T47D (cell line): ENCODE results near the gene GADL1.
A peak's percentile ranks its signal among the peaks of the same experiment; 100 is the strongest.

Experiments used
- DNase-seq, 2 experiments: peaks; one replicate each; pipeline versions ENCODE4 v3.0.0 to v3.0.0-alpha.2; 2011 to 2012; ENCODE audit warnings: low read depth in 1 of 2, low spot score in 1 of 2
- JUND ChIP-seq: IDR thresholded peaks from 2 replicates; pipeline ENCODE4 v1.6.1; 2012; ENCODE audit warnings: low read depth
- in situ Hi-C: cut with HindIII; loops from 2 replicates; pipeline ENCODE4 v1.10.0; 2016; ENCODE audit warnings: low sequenced_read_pairs, low pct_unique_long_range_greater_than_20kb

Gene GADL1

DNA sequence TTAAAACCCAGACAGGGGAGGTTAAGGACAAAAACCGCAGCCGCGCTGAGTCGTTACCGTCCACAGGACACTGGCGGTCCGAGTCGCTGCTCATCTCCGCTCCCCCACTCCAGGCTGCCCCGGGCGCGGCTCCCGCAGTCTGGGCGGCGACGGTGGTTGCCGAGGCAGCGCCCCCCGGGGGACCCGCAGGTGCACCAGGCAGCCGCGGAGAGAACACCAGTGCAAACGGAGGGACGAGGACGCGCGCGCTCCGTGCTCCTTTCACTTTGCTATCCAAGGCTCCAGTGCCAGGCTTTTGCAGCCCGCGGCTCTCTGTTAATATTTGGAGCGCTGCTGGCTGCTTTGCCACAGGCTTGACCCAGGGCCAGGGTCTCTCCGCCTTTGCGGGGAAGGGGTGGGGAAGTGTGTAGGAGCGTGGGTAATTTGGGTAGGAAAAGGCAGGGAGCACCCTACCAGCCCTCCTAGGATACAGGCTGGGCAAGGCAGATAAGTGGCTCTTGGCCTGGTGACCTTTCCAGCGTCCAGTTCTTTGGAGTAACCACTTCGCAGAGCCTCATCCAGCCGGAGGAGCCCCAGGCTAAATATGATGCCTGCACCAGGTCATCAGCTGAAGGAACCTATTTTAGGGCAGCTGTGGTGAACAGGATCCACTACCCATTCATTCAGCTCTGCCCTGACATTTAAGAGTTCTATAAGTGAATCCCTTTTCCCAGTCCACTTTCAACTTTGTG lies at the start of gene GADL1:
TSS of gene GADL1 (minus strand) at position 141 of the 731 bp plus-strand sequence. CDS start at position 94, 47 bp downstream.
- peak; percentile 10 to 26 for DNase-seq
- TF ChIP-seq JUND = no peak
- in situ Hi-C loops = no loop called here

DNA sequence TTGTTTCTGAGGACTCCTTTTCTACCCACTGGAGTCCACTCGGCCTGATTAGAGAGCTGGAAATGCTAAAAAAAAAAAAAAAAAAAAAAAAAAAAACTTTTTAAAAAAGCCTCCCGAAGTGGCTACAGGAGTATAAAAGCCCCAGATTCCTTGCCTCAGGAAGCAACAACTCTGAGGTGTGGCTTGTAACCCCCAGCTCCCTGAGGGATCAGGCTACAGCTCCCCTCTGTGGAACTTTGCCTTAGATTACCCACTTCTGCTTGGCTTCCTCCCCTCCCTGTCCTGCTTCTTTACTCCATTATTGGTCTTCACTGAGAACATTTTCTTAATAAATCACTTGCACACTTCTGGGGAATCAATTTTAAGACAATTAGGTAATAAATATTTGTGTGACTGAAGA lies 49.7 kb upstream of the GADL1 start:
- in situ Hi-C loops = no loop called here
- no peak for TF ChIP-seq JUND
- no peak for DNase-seq

- in situ Hi-C loops = no loop called here
- no peak for TF ChIP-seq JUND
These were observed 48.7 kb upstream of the GADL1 start for GRCh38 chr3:30943206-30943605.

GRCh38 chr3:30941342-30941741 lies 46.9 kb upstream of the GADL1 start:
- in situ Hi-C loops = no loop called here
- TF ChIP-seq JUND = no peak

More at GRCh38 chr3:30943206-30943605, 48.7 kb upstream of the GADL1 start:
- DNase-seq = no peak

DNA sequence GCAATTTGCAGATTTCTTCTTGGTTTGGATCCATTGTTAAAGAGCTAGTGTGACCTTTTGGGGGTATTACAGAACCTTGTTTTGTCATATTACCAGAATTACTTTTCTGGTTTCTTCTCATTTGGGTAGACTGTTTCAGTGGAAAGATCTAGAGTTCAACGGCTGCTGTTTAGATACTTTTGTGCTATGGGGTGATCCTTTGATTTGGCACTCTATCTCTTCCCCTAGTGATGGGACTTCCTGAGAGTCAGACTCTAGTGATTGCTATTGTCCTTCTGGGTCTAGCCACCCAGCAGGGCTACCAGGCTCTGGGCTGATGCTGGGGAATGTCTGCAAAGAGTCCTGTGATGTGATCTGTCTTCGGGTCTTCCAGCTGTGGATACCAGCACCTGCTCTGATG lies 46.3 kb upstream of the GADL1 start:
- DNase-seq = no peak
- no peak for TF ChIP-seq JUND
- in situ Hi-C loops = no loop called here

More at GRCh38 chr3:30941342-30941741, 46.9 kb upstream of the GADL1 start:
- DNase-seq = no peak

DNA sequence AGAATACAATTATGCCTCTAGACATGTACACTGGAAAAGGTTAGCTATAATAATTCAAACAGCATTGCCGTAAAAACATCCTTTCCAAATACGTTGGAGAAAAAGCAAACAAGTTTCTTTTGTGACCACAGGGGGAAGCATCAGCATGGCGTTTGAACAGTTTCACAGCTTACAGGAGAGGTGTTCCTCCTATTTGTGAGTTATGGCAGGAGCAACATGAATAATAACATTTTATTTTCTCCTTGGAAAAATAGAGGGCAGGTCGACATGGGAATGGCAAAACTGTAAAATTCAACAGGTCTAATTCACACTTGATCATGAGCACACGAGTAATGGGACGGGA lies 39.7 kb upstream of the GADL1 start:
- in situ Hi-C loops = no loop called here
- no peak for TF ChIP-seq JUND
- DNase-seq = peak; percentile 7 to 52

- DNase-seq = no peak
- in situ Hi-C loops = no loop called here
- TF ChIP-seq JUND = no peak
These were observed 39.2 kb upstream of the GADL1 start for GRCh38 chr3:30933478-30934207.

GRCh38 chr3:30932513-30933098 lies 38.1 kb upstream of the GADL1 start:
- DNase-seq = no peak
- no peak for TF ChIP-seq JUND
- in situ Hi-C loops = no loop called here

GRCh38 chr3:30924763-30925162 lies 30.3 kb upstream of the GADL1 start:
- no peak for TF ChIP-seq JUND
- no peak for DNase-seq
- in situ Hi-C loops = no loop called here

GRCh38 chr3:30919564-30919963 lies 25.1 kb upstream of the GADL1 start:
- TF ChIP-seq JUND = no peak
- in situ Hi-C loops = no loop called here
- no peak for DNase-seq

DNA sequence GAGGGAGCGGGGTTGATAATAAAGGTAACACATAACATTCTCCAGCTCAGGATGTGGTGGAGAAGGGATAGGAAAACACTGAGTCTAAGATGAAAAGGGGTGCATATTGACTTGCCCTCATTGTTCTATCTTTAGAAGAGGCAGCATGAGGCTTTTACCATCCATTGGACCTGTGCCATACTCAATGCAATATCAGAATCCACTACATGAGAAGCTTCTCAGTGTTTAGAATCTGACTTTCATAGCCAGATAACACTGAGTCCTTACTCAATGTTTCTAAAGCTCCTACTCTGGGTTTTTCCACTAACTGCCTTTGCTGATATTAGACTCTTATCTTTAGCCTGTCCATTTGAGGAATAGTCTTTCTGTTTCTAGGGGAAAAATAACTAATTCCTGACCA lies 24.3 kb upstream of the GADL1 start:
- no peak for TF ChIP-seq JUND

DNA sequence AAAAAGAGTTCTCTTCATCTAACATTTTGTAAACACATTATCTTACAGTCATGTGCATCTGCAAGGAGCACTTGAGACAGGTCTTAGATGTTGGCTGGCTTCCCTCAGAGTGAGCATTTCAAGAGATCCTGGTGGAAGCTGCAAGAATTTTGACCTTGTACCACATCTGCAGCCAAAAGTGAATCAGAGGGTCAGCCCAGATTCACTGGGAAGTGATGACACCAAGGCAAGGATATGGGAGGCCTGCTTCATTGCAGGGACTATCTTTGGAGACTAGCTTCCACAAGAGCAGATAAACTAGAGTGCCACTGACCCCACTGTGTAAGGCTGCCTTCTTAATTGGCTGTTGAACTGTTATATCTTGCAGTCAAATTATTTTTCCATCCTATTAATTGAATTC lies 21.3 kb upstream of the GADL1 start:
- no peak for TF ChIP-seq JUND
- no peak for DNase-seq
- in situ Hi-C loops = no loop called here

More for the DNA sequence above, 24.3 kb upstream of the GADL1 start:
- DNase-seq = no peak
- in situ Hi-C loops = no loop called here

GRCh38 chr3:30914696-30915095 lies 20.2 kb upstream of the GADL1 start:
- no peak for DNase-seq
- TF ChIP-seq JUND = no peak
- in situ Hi-C loops = no loop called here
